ENCODE data around the gene OPRL1. TPM values are rescaled to one million over a fixed set of nuclear protein-coding genes. Genes with fewer than 3 reads are reported as not detected.
A peak's percentile ranks its signal among the peaks of the same experiment; 100 is the strongest.

The OPRL1 gene
- total and polyA plus RNA-seq, 12 donors = 0.19 to 1.3 (median 0.40) TPM

DNA sequence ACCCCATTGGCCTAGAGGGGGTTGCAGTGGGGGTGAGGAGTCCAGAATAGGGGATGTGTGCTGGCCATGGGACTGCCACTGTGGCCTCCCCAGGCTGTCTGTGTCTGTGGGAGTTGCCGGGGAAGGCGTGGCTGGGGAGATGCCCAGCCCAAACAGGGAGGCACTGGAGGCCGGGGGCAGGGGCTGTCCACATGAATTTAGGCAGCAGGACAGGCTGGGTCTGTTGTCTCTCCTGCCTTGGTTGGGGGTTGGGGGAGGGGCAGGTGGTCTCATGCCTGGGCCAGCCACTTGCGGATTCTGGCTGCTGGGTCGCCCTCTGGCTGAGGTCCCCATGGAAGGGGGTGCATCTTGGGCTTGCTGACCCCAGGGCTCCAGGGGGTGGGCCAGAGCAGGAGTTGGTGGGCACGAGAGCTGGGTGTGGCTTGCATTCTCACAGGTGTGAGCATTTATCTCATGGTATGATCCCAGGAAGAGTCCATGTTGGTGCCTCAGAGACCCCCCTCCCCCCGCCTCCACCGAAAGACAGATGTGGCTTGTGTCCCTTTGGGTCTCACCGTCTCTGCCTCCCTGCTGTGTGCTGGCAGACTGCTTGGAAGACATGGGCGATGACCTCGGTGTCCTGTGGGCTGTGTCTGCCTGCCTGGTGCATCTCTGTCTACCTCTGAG is 34.4 kb upstream of the OPRL1 start:
- ATAC-seq = peak in 7 of 8 donors; percentile 11 to 56 (median 24)

DNA sequence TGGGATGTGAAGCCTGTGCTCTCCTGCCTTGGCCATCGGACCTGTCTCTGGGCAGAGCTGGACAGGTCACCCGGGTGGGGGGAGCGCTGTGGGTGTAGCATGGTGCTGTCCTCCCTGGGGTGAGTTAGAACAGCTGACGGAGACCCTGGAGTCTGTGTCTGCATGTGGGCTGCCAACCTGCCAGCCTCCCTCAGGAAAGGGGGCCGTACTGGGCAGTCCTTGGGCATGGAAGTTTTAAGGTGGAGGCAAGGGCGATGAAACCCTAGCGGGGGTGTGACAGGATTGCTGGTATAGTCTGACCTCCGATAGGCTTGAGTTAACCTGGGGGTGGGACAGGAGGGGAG is 32.9 kb upstream of the OPRL1 start:
- Histone ChIP-seq H3K27ac (peak overlapping the region; percentile 74 to 93 (median 84)), H3K27me3 (peaks cover 9 to 90% (median 56%) of the 10 kb centered on the region in 7 donors), H3K36me3 (peaks cover 0 to 26% (median 5%) of the 10 kb centered on the region in 9 donors), H3K4me3 (peak overlapping the region; percentile 55 to 78 (median 64)), H3K4me1 (peaks cover 4 to 37% (median 18%) of the 10 kb centered on the region in 9 donors), H3K9me3 (no peaks in the 10 kb centered on the region)
- WGBS, 2 donors = 64 to 70% methylated on average over 8 of the region's 8 CpGs
- no peak for DNase-seq
- TF ChIP-seq, protein P1, sequence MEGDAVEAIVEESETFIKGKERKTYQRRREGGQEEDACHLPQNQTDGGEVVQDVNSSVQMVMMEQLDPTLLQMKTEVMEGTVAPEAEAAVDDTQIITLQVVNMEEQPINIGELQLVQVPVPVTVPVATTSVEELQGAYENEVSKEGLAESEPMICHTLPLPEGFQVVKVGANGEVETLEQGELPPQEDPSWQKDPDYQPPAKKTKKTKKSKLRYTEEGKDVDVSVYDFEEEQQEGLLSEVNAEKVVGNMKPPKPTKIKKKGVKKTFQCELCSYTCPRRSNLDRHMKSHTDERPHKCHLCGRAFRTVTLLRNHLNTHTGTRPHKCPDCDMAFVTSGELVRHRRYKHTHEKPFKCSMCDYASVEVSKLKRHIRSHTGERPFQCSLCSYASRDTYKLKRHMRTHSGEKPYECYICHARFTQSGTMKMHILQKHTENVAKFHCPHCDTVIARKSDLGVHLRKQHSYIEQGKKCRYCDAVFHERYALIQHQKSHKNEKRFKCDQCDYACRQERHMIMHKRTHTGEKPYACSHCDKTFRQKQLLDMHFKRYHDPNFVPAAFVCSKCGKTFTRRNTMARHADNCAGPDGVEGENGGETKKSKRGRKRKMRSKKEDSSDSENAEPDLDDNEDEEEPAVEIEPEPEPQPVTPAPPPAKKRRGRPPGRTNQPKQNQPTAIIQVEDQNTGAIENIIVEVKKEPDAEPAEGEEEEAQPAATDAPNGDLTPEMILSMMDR (IDR thresholded peaks at IDR 0.05) = no peak
- ATAC-seq = no peak
- intact Hi-C loops (cut with DNase I) = no loop called here

More for the DNA sequence above, 34.4 kb upstream of the OPRL1 start:
- TF ChIP-seq, protein P1 (IDR thresholded peaks at IDR 0.05) = no peak
- H3K27ac ChIP-seq = peak overlapping the region; percentile 47 to 93 (median 84)
- no peaks in the 10 kb centered on the region for H3K9me3 ChIP-seq
- WGBS, 2 donors = 44 to 52% methylated on average over 11 of the region's 11 CpGs
- peak in 1 of 2 donors; percentile 64 for DNase-seq
- intact Hi-C loops (cut with DNase I) = no loop called here
- peaks cover 0 to 26% (median 5%) of the 10 kb centered on the region in 9 donors for H3K36me3 ChIP-seq
- peaks cover 15 to 40% (median 32%) of the 10 kb centered on the region in 9 donors for H3K4me1 ChIP-seq
- peak overlapping the region in 7 of 10 donors; percentile 59 to 78 (median 66) for H3K4me3 ChIP-seq
- peaks cover 9 to 90% (median 69%) of the 10 kb centered on the region in 7 donors for H3K27me3 ChIP-seq

DNA sequence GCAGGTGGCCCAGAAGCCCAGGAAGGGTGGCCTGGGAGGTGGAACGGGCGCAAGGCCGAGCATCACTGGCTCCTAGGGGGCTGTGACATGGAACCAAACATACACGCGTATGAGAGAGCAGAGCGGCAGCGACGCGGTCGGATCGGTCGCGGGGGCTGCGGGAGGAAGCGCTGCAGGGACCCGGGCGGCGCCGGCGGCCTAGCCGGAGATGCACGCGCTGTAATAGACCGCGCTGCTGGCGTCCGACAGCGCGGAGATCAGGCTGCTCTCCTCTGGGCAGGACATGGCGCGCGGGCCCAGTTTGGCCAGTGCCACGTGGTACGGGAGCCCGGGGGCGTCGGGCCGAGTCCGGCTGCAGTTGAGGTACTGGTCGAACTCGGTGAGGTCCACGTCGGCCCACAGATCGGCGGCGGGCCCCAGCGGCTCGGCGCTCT is 31.9 kb upstream of the OPRL1 start:
- ATAC-seq = no peak
- peaks cover 0 to 41% (median 20%) of the 10 kb centered on the region in 9 donors for H3K4me1 ChIP-seq
- H3K4me3 ChIP-seq = peak overlapping the region; percentile 55 to 78 (median 64)

DNA sequence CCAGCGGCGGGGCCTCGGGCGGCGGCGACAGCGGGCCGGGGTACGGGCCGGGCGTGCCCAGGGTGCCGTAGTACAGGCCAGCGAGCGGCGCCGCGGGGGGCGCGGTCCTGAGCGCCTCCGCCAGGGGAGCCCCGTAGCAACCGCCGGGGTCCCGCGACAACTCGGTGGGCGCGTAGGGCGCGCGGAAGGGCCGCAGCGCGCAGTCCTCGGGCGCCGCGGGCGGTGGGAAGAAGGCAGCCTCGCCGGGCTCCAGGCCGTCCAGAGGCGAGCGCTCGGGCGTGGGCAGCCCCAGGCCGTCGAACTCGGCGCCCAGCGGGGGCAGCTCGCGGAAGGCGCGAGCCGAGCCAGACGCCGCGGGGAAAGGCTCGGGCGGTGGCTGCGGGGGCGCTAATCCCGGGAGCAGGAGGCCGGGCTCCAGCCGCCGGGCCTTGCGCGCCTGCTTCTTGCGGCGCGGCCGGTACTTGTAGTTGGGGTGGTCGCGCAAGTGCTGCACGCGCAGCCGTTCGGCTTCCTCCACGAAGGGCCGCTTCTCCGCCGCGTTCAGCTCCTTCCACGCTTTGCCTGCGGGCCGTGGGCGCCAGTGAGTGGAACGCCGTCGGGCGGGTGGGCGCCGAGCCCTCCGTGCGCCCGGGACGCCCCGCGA is 31.4 kb upstream of the OPRL1 start:
- H3K36me3 ChIP-seq = peaks cover 0 to 26% (median 5%) of the 10 kb centered on the region in 9 donors
- peak overlapping the region; percentile 55 to 78 (median 64) for H3K4me3 ChIP-seq
- TF ChIP-seq, protein P1 (IDR thresholded peaks at IDR 0.05) = no peak
- ATAC-seq (no peak), DNase-seq (no peak)
- H3K4me1 ChIP-seq = peaks cover 0 to 46% (median 25%) of the 10 kb centered on the region in 9 donors
- WGBS, 2 donors = 3 to 7% methylated on average over 98 to 99 of the region's 101 CpGs
- H3K9me3 ChIP-seq = no peaks in the 10 kb centered on the region
- peak overlapping the region; percentile 74 to 93 (median 84) for H3K27ac ChIP-seq
- intact Hi-C loops (cut with DNase I) = no loop called here
- peaks cover 6 to 87% (median 51%) of the 10 kb centered on the region in 7 donors for H3K27me3 ChIP-seq

More for the DNA sequence above, 31.9 kb upstream of the OPRL1 start:
- Histone ChIP-seq H3K36me3 (peaks cover 0 to 26% (median 5%) of the 10 kb centered on the region in 9 donors), H3K9me3 (no peaks in the 10 kb centered on the region), H3K27ac (peak overlapping the region; percentile 74 to 93 (median 84)), H3K27me3 (peaks cover 6 to 92% (median 51%) of the 10 kb centered on the region in 7 donors)
- DNase-seq = no peak
- 7 to 11% methylated on average over 48 to 49 of the region's 49 CpGs for WGBS, 2 donors
- TF ChIP-seq, protein P1 (IDR thresholded peaks at IDR 0.05) = no peak
- intact Hi-C loops (cut with DNase I) = no loop called here
